Testis (tissue), 2 donors: Measurements from ENCODE around the gene SPRED3.

Source experiments
- POLR2A ChIP-seq: fragments of 450-650 bp; IDR thresholded peaks from one replicate; pipeline ENCODE4 v1.6.1; 2017; ENCODE audit warnings: antibody characterized with exemption, mild to moderate bottlenecking, moderate library complexity
- TF ChIP-seq, protein P1 (sequence below), 3 experiments: fragments of 450-650 bp in 2 of 3; fragments of 200-600 bp in 1 of 3; sonication (generic) in 1 of 3; IDR thresholded peaks; one replicate each; pipeline ENCODE4 v1.5.1; 2016 to 2019; ENCODE audit warnings: antibody characterized with exemption in 3 of 3, mild to moderate bottlenecking in 2 of 3, moderate library complexity in 1 of 3

- TF ChIP-seq, protein P1, sequence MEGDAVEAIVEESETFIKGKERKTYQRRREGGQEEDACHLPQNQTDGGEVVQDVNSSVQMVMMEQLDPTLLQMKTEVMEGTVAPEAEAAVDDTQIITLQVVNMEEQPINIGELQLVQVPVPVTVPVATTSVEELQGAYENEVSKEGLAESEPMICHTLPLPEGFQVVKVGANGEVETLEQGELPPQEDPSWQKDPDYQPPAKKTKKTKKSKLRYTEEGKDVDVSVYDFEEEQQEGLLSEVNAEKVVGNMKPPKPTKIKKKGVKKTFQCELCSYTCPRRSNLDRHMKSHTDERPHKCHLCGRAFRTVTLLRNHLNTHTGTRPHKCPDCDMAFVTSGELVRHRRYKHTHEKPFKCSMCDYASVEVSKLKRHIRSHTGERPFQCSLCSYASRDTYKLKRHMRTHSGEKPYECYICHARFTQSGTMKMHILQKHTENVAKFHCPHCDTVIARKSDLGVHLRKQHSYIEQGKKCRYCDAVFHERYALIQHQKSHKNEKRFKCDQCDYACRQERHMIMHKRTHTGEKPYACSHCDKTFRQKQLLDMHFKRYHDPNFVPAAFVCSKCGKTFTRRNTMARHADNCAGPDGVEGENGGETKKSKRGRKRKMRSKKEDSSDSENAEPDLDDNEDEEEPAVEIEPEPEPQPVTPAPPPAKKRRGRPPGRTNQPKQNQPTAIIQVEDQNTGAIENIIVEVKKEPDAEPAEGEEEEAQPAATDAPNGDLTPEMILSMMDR (IDR thresholded peaks at IDR 0.05), result no peak
- no peak for TF ChIP-seq POLR2A
Measured at GRCh38 chr19:38355728-38356725, 32.5 kb upstream of the SPRED3 start.
